OCI-LY3 (cell line): Measurements from ENCODE around the gene CNGA1.

Experiments used
- H2AFZ ChIP-seq: fragments of 200-600, 300-600 bp; shearing (Covaris generic); 2 replicates; pipeline ENCODE4 v1.6.0; 2014; ENCODE audit warnings: antibody characterized with exemption, low read depth, low read length
- H3K27ac ChIP-seq: fragments of 200-600, 300-600 bp; sonication (generic); 2 replicates; pipeline ENCODE4 v1.5.1; 2014; ENCODE audit warnings: mild to moderate bottlenecking, low read length, moderate library complexity, mixed read lengths
- H3K27me3 ChIP-seq: fragments of 200-600, 300-600 bp; sonication (generic); 2 replicates; pipeline ENCODE4 v1.6.1; 2014; ENCODE audit warnings: low read depth, low read length, mixed read lengths
- H3K36me3 ChIP-seq: fragments of 200-600, 300-600 bp; sonication (generic); replicated peaks from 2 replicates; pipeline ENCODE3; 2014; ENCODE audit warnings: low read depth, low read length, mixed read lengths
- H3K4me1 ChIP-seq: fragments of 300-600, 200-600 bp; sonication (generic); 2 replicates; pipeline ENCODE4 v1.6.1; 2014; ENCODE audit warnings: low read length, mixed read lengths
- H3K4me2 ChIP-seq: fragments of 200-600, 300-600 bp; sonication (generic); 2 replicates; pipeline ENCODE4 v1.6.1; 2014; ENCODE audit warnings: low read length, mixed read lengths
- H3K4me3 ChIP-seq: fragments of 300-600, 200-600 bp; sonication (generic); 2 replicates; pipeline ENCODE4 v1.5.1; 2014; ENCODE audit warnings: antibody characterized with exemption, mild to moderate bottlenecking, low read length, moderate library complexity
- H3K79me2 ChIP-seq: fragments of 300-600, 200-600 bp; shearing (Covaris generic); 2 replicates; pipeline ENCODE4 v1.6.1; 2014; ENCODE audit warnings: mild to moderate bottlenecking, low read length, mixed read lengths
- H3K9ac ChIP-seq: fragments of 300-600, 200-600 bp; shearing (Covaris generic); 2 replicates; pipeline ENCODE4 v1.6.0; 2014; ENCODE audit warnings: mild to moderate bottlenecking, low read length, moderate library complexity
- H3K9me3 ChIP-seq: fragments of 200-600, 300-600 bp; shearing (Covaris generic); 2 replicates; pipeline ENCODE4 v1.6.1; 2014; ENCODE audit warnings: low read length, mixed read lengths; ENCODE audit not compliant: insufficient read depth
- H4K20me1 ChIP-seq: fragments of 200-600, 300-600 bp; sonication (generic); 2 replicates; pipeline ENCODE4 v1.6.1; 2016; ENCODE audit warnings: low read length, mixed read lengths; ENCODE audit not compliant: insufficient read depth
- EZH2phosphoT487 ChIP-seq: fragments of 200-600 bp; shearing (Covaris generic); IDR thresholded peaks from 2 replicates; pipeline ENCODE4 v1.6.1; 2018; ENCODE audit warnings: antibody characterized with exemption, mixed run types, low read depth
- TF ChIP-seq, protein P1 (sequence below): fragments of 200-600, 300-600 bp; sonication (generic); IDR thresholded peaks from 2 replicates; pipeline ENCODE4 v1.5.1; 2014; ENCODE audit warnings: antibody characterized with exemption, low read length, low read depth

CNGA1 gene

DNA sequence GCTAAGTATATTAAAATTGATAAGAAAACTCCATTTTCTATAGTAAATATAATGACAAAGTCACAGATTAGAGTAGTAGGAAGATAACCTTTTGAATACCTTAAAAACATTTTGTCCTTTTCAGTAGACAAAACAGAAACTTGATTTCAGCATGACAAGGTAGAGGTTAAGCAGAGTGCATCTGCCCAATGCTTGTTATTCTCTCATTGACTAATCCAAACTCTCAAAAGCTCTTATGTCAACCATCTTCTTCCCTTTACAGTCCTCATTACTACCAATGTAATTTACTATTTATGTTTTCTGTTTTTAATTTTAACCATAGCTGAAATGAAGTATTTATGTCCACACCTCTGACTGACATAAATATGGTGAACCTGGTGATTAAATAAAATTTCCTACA, 11.2 kb upstream of the CNGA1 start:
- H3K9me3 ChIP-seq: 0 out of 2 replicates have a peak, but pooled peaks cover 4% of the 10 kb centered on the region
- H3K27ac ChIP-seq: no peak overlapping the region

DNA sequence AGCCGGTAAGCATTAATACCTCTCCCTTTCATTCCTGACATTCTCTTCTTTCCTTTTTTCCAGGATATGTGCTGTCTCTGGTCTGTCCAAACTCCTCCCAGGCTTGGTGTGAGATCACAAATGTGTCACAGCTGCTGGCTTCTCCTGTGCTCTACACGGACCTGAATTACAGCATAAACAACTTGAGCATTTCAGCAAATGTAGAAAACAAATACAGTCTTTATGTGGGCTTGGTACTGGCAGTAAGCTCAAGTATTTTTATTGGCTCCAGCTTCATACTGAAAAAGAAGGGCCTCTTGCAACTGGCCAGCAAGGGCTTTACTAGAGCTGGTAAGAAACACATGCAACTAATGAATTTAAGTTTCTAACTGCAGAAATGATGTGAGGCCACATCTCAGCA, 8.5 kb upstream of the CNGA1 start:
- H3K36me3 ChIP-seq: peaks cover 31% of the 10 kb centered on the region
- H2AFZ ChIP-seq: no peak overlapping the region
- H3K4me2 ChIP-seq: no peak overlapping the region
- H3K9me3 ChIP-seq: 0 out of 2 replicates have a peak, but pooled peaks cover 4% of the 10 kb centered on the region
- no peak overlapping the region for H3K4me3 ChIP-seq
- TF ChIP-seq EZH2phosphoT487: no peak
- TF ChIP-seq, protein P1, sequence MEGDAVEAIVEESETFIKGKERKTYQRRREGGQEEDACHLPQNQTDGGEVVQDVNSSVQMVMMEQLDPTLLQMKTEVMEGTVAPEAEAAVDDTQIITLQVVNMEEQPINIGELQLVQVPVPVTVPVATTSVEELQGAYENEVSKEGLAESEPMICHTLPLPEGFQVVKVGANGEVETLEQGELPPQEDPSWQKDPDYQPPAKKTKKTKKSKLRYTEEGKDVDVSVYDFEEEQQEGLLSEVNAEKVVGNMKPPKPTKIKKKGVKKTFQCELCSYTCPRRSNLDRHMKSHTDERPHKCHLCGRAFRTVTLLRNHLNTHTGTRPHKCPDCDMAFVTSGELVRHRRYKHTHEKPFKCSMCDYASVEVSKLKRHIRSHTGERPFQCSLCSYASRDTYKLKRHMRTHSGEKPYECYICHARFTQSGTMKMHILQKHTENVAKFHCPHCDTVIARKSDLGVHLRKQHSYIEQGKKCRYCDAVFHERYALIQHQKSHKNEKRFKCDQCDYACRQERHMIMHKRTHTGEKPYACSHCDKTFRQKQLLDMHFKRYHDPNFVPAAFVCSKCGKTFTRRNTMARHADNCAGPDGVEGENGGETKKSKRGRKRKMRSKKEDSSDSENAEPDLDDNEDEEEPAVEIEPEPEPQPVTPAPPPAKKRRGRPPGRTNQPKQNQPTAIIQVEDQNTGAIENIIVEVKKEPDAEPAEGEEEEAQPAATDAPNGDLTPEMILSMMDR: no peak
- H3K9ac ChIP-seq: no peak overlapping the region
- H4K20me1 ChIP-seq: no peaks in the 10 kb centered on the region
- H3K27ac ChIP-seq: no peak overlapping the region
- no peaks in the 10 kb centered on the region for H3K79me2 ChIP-seq
- peaks cover 35% of the 10 kb centered on the region for H3K4me1 ChIP-seq
- no peaks in the 10 kb centered on the region for H3K27me3 ChIP-seq

More for the DNA sequence above, 11.2 kb upstream of the CNGA1 start:
- Histone ChIP-seq H3K9ac (no peak overlapping the region), H4K20me1 (no peaks in the 10 kb centered on the region), H3K27me3 (no peaks in the 10 kb centered on the region), H3K79me2 (no peaks in the 10 kb centered on the region), H3K36me3 (peaks cover 31% of the 10 kb centered on the region), H3K4me1 (peaks cover 51% of the 10 kb centered on the region), H2AFZ (no peak overlapping the region), H3K4me3 (no peak overlapping the region), H3K4me2 (peak overlapping the region; percentile 39)
- TF ChIP-seq, protein P1: no peak
- no peak for TF ChIP-seq EZH2phosphoT487

DNA sequence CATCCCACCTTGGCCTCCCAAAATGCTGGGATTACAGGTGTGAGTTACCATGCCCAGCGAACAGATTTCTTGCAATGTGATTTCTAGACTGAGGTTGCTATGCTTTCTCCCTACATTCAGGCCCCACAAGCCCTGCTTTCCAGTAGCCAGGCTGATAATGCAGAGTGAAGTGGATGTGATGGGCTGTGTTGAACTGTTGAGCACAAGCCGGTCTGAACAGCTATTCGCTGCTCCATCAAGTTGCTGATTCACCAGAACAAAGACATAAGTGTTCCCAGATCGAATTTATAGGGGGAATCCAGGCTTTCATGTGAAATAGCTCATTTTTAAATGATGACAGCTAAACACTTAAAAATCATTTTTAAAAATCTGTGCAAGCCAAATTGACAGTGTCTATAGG, 8.0 kb upstream of the CNGA1 start:
- Histone ChIP-seq H2AFZ (no peak overlapping the region), H4K20me1 (no peaks in the 10 kb centered on the region), H3K4me3 (no peak overlapping the region), H3K4me1 (peaks cover 30% of the 10 kb centered on the region), H3K4me2 (no peak overlapping the region), H3K36me3 (peaks cover 31% of the 10 kb centered on the region), H3K27ac (no peak overlapping the region), H3K27me3 (no peaks in the 10 kb centered on the region), H3K9me3 (0 out of 2 replicates have a peak, but pooled peaks cover 4% of the 10 kb centered on the region), H3K79me2 (no peaks in the 10 kb centered on the region), H3K9ac (no peak overlapping the region)
- TF ChIP-seq, protein P1: no peak
- no peak for TF ChIP-seq EZH2phosphoT487

DNA sequence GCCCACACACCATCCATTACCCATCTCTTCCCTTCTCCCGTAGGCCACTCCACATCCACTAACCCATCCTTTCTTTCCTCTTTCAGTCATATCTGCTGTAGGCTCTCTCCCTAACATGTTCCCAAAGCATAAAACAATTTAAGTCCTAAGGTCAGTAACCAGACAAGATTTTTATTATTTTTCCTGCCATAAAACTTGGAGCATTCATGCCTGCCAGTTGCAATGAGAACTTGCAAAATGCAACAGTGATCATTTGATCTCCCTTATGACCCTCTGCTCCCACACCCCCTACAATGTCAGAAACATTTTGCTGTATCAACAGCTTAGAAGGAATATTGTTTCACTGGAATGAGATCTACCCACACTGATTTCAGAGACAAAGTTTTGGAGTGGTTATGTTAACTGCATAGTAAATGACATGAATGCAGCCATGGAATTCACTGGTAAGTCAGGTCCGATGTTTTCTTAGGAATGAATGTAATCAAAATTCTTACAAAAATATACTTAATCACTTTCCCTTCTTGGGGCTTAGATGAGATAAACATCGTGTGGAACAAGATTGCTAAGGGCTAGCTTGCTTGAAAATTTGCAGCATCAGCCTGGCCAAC, 5.8 kb upstream of the CNGA1 start:
- Histone ChIP-seq H3K4me1 (peaks cover 10% of the 10 kb centered on the region), H3K27ac (no peak overlapping the region), H3K79me2 (0 out of 2 replicates have a peak, but pooled peaks cover 2% of the 10 kb centered on the region), H2AFZ (no peak overlapping the region), H3K36me3 (peaks cover 11% of the 10 kb centered on the region), H3K27me3 (no peaks in the 10 kb centered on the region), H3K9ac (no peak overlapping the region), H3K4me3 (no peak overlapping the region), H4K20me1 (no peaks in the 10 kb centered on the region), H3K4me2 (no peak overlapping the region), H3K9me3 (no peaks in the 10 kb centered on the region)
- TF ChIP-seq, protein P1: no peak
- TF ChIP-seq EZH2phosphoT487: no peak
